HG03354 (cell line): Measurements from ENCODE around the gene PRG3.

Experiments used
- ATAC-seq: cut with Tn5 transposase; IDR thresholded peaks from one replicate; pipeline ENCODE4 v1.9.1; 2021; ENCODE audit warnings: mild to moderate bottlenecking; ENCODE audit not compliant: unreplicated experiment, poor library complexity, severe bottlenecking

Gene PRG3

GRCh38 chr11:57392066-57392762 lies 11.3 kb upstream of the PRG3 start:
- no peak for ATAC-seq

GRCh38 chr11:57391539-57391938 lies 10.6 kb upstream of the PRG3 start:
- no peak for ATAC-seq

DNA sequence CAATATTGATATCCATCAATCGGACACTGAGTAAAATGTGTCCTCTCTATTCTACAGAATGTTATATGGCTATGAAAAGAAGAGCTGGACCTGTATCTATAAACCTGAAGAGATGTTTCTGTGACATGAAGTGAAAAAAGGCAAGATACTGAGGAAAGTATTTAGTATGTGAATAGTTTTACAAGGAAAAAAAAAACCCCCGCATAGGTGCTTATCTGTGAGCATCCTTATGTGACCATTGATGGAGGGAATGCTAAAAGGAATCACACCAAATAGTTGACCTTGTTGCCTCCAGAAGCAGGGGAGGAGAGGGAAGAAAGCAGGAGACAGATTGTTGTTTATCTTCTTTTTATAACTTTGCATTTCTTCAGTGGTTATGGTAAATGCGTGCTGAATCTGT lies 10.2 kb upstream of the PRG3 start:
- ATAC-seq: no peak

DNA sequence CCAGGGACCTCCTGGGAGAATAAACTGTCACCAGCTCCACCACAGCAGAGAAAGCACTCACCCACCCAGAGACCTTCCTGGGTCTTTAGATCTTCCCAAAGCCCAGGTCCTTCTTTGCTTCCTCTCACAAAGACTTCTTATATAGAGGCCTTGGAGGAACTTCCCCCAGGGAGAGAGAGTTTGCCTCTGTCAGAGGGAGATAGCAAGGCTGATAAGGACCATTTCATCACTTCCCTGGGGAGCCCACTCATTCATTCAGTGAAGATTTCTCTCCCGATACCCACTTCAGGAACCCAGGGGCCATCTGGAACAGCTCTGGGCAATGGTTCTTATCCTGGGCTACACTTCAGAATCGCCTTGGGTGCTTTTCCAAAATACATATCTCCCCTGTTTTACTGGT lies 9.6 kb upstream of the PRG3 start, which contains the start of gene PRG2:
PRG2 (minus strand) TSS at position 116 of the 400 bp plus-strand sequence. CDS start 706 bp downstream, outside the sequence.
- no peak for ATAC-seq

- no peak for ATAC-seq
Measured at GRCh38 chr11:57387289-57388030, 6.5 kb upstream of the PRG3 start.

GRCh38 chr11:57386178-57386940 lies 5.4 kb upstream of the PRG3 start:
- no peak for ATAC-seq

DNA sequence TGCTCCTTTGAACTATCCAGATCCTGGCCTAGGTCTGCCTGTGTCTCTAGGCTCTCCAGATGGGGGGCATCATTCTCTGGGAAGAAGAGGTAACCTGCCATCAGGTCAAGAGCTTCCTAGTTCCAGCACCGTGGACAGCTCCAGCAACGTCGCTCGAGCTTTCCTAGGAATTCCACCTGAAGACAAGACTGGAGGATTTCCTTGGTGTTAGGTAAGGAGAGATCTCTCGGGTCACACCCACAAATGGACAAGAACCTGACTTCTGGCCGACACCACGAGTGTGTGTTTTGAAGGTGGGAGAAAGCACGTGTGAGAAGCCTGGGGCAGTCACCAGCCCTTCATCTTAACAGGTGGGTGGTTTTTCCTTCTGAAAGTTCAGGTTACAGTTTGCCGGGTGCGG lies 1.2 kb downstream of the PRG3 start:
- no peak for ATAC-seq

DNA sequence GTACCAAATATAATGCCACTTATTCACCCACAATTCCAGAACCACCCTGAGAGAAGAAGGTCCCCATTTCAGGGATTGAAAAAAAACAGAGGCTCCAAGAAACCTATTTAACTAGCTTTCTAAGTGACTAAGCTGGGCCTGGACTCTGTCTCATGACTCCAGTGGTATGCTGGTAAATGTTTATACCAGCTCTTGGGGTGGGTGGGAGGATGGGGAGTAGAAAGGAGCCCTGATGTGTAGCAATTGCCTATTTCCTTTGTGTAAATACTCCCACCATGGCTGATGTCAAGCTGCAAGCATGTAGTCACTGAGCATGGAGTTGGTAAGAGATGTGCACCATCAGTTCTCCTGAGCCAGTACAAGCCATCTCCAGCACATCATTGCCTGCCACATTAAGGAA lies 2.8 kb downstream of the PRG3 start:
- ATAC-seq: no peak

DNA sequence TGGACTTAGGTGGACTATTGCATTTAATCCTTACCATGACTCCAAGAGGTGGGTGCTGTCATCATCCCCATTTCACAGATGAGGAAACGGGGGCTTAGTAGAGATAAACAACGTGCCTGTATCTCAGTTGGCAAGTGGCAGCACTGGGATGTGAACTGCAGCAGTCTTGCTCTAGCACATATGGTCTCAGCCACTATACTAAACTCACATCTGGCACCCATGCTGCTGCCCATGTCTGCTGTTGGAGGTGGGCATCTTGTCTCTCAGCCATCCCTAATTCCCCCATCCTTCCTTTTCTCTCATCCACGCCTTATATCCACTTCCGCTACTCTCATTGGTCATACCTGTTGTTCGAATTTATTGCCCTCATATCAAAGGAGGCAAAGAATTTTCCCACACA lies 3.8 kb downstream of the PRG3 start:
- ATAC-seq: no peak

- no peak for ATAC-seq
Measured at GRCh38 chr11:57376095-57377090, 4.6 kb downstream of the PRG3 start.

GRCh38 chr11:57375490-57375889 lies 5.5 kb downstream of the PRG3 start:
- no peak for ATAC-seq

GRCh38 chr11:57374966-57375365 lies 6.0 kb downstream of the PRG3 start:
- no peak for ATAC-seq

DNA sequence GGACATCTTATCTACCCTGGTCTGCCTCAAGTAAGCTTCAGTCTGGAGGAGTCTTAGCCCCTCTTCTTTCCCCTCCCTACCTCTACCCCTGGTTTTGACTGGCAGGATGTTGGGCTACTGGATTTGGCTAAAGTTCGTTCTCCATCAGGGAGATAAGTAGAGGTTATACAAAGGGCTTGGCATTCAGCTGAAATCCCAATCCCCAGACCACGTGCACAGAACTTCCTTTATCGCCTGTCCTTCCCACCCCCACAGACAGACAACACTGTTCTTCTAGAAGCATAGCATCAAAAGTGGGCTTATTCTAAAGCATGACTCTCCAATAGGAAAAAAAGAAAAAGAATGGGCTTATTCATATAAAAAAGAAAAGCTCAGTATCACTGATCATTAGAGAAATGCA lies 7.8 kb downstream of the PRG3 start:
- no peak for ATAC-seq

DNA sequence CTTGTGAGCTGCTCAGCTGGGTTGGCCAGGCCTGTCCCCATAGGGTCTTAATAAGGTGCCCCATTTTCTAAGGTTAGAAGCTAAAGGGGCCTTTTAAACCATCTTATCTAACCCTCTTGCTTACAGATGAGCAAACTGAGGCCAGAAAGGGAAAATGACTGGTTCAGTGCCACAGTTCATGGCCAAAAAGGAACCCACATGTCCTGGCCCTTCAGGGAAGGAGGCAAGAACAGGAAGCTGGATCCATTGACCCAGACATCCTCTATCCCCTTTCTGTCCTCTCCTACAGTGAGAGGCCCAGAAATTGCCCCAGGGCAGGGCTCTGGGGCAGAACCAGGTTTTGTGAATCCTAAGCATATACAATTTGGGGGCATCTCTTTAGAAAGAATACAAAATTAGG lies 10.0 kb downstream of the PRG3 start:
- ATAC-seq: no peak

- no peak for ATAC-seq
Measured at GRCh38 chr11:57370251-57370650, 10.7 kb downstream of the PRG3 start.

DNA sequence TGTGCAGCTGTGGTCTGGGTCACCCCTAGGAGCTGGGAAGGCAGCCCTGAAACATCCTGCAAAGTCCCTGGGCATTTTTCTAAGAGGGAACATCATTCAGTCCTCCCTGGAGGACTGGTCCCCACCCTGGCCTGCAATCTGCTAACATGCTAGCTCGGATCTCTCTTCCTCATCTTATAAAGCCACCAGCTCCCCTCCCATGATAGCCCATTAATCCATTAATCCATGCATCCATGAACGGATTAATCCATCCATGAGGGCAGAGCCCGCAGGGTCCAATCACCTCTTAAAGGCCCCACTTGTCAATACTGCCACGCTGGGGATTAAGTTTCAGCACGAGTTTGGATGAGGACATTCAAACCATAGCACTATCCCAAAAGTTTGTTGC lies 12.1 kb downstream of the PRG3 start:
- ATAC-seq: no peak

- ATAC-seq: no peak
Measured at GRCh38 chr11:57368106-57368844, 12.7 kb downstream of the PRG3 start.

- no peak for ATAC-seq
Measured at GRCh38 chr11:57364851-57365660, 15.9 kb downstream of the PRG3 start.
